K562 (cell line): ENCODE results near the gene HAUS1. TPM values are rescaled to one million over a fixed set of nuclear protein-coding genes. Genes with fewer than 3 reads are reported as not detected.

ENCODE experiments used
- E2F4 ChIP-seq: sonication (generic); formaldehyde crosslinking; IDR thresholded peaks from 2 replicates; pipeline ENCODE4 v1.8.0; 2022; ENCODE audit warnings: mild to moderate bottlenecking, low read depth, missing genetic modification reagents
- KDM4B ChIP-seq, 2 experiments: fragments of 450-650 bp in 1 of 2; sonication (generic) in 1 of 2; IDR thresholded peaks; 2 replicates each; pipeline ENCODE4 v1.6.1; 2016 to 2017; ENCODE audit warnings: borderline replicate concordance in 2 of 2, antibody characterized with exemption in 1 of 2, low read depth in 1 of 2, mild to moderate bottlenecking in 1 of 2
- L3MBTL2 ChIP-seq: fragments of 450-650 bp; IDR thresholded peaks from 2 replicates; pipeline ENCODE4 v1.6.1; 2016; ENCODE audit warnings: mild to moderate bottlenecking, moderate library complexity
- PATZ1 ChIP-seq: fragments of 250-450 bp; sonication (Bioruptor Pico); IDR thresholded peaks from 2 replicates; pipeline ENCODE4 v1.5.0; 2020; ENCODE audit warnings: mild to moderate bottlenecking, borderline replicate concordance
- PRMT5 ChIP-seq: sonication (generic); formaldehyde crosslinking; IDR thresholded peaks from 2 replicates; pipeline ENCODE4 v1.5.0; 2020; ENCODE audit warnings: missing genetic modification reagents
- RAD21 ChIP-seq, 2 experiments: fragments of 250-450 bp in 1 of 2; fragments of 450-650 bp in 1 of 2; sonication (Bioruptor Pico) in 1 of 2; formaldehyde crosslinking in 1 of 2; IDR thresholded peaks in 1 of 2; conservative IDR thresholded peaks in 1 of 2; 2 replicates each; pipeline versions ENCODE4 v1.4.0 to v1.8.0; 2020 to 2022; ENCODE audit warnings: mild to moderate bottlenecking in 2 of 2, moderate library complexity in 1 of 2
- TFAM ChIP-seq: fragments of 250-450 bp; sonication (Bioruptor Pico); conservative IDR thresholded peaks from 2 replicates; pipeline ENCODE4 v1.5.0; 2021; ENCODE audit warnings: mild to moderate bottlenecking, moderate library complexity
- TOE1 ChIP-seq, 2 experiments: fragments of 450-650 bp in 1 of 2; sonication (generic) in 1 of 2; formaldehyde crosslinking in 1 of 2; IDR thresholded peaks; 2 replicates each; pipeline versions ENCODE4 v1.7.1 to v1.8.0; 2016 to 2022; ENCODE audit warnings: borderline replicate concordance in 2 of 2, mild to moderate bottlenecking in 2 of 2, antibody characterized with exemption in 1 of 2, inconsistent platforms in 1 of 2, low read depth in 1 of 2, missing genetic modification reagents in 1 of 2, moderate library complexity in 1 of 2
- ZBTB1 ChIP-seq: sonication (generic); formaldehyde crosslinking; IDR thresholded peaks from 2 replicates; pipeline ENCODE4 v1.8.1; 2023; ENCODE audit warnings: missing genetic modification reagents, low read depth, mild to moderate bottlenecking, borderline replicate concordance
- ZBTB40 ChIP-seq, 2 experiments: fragments of 450-650 bp in 1 of 2; sonication (generic) in 1 of 2; formaldehyde crosslinking in 1 of 2; IDR thresholded peaks; 2 replicates each; pipeline versions ENCODE4 v1.7.1 to v1.9.0; 2016 to 2022; ENCODE audit warnings: inconsistent platforms in 1 of 2, mild to moderate bottlenecking in 1 of 2, missing genetic modification reagents in 1 of 2
- ZNF444 ChIP-seq: fragments of 250-450 bp; sonication (Bioruptor Pico); IDR thresholded peaks from 2 replicates; pipeline ENCODE4 v1.4.0; 2020; ENCODE audit warnings: mild to moderate bottlenecking, moderate library complexity
- ZNF695 ChIP-seq: fragments of 450-650 bp; formaldehyde crosslinking; IDR thresholded peaks from 2 replicates; pipeline ENCODE4 v1.4.0; 2020; ENCODE audit warnings: mild to moderate bottlenecking, moderate library complexity
- polyA plus RNA-seq, 8 experiments: library from polyadenylated mRNA; depleted of rRNA in 4 of 8; stranded (reverse) in 5 of 8; unstranded in 3 of 8; fragments of >200 nt; fragmentation: Nextera tagmentation in 2 of 8; fragmentation: Illumina TruSeq in 1 of 8; extraction: Ambion mirVana in 2 of 8; extraction: Trizol in 1 of 8; gene quantifications; 2 replicates each; pipeline versions ENCODE4 v1.2.1 to v1.2.3, GENCODE V29; 2011 to 2014; ENCODE audit warnings: inconsistent platforms in 1 of 8, missing spikeins in 1 of 8
- total RNA-seq, 7 experiments: library from RNA; depleted of rRNA in 6 of 7; stranded (reverse); fragments of >200 nt in 6 of 7; fragmentation: Illumina TruSeq in 2 of 7; extraction: Trizol in 2 of 7; gene quantifications; 2 replicates each; pipeline versions ENCODE4 v1.2.1 to v1.2.3, GENCODE V29; 2011 to 2021; ENCODE audit warnings: low replicate concordance in 1 of 7

The HAUS1 gene
- total and polyA plus RNA-seq, 9 of the 15 experiments (the other 6 are each of a cell fraction or from before 2014, with no cell fraction given) = 45.6 to 135 (median 76.3) TPM

GRCh38 chr18:46071653-46072375, 32.4 kb upstream of the HAUS1 start, which contains the start of gene PSTPIP2 (continued):
- TF ChIP-seq PATZ1 (CRISPR knock-in tag) (no peak), E2F4 (no peak), ZNF695 (CRISPR knock-in tag) (no peak), TOE1 (IDR thresholded peaks at IDR 0.05; ENCODE audit: borderline replicate concordance) (peak; percentile 61; the same call in 1 of the 2 replicates), TOE1 (CRISPR knock-in tag; IDR thresholded peaks at IDR 0.05; ENCODE audit: borderline replicate concordance, low read depth) (no peak), TFAM (CRISPR knock-in tag) (no peak), L3MBTL2 (peak; percentile 25; the same call in 1 of the 2 replicates), PRMT5 (CRISPR knock-in tag) (no peak), ZBTB1 (CRISPR knock-in tag) (peak; percentile 58; the same call in 1 of the 2 replicates), ZBTB40 (IDR thresholded peaks at IDR 0.05) (no peak), ZBTB40 (CRISPR knock-in tag; IDR thresholded peaks at IDR 0.05) (no peak), KDM4B (IDR thresholded peaks at IDR 0.05; ENCODE audit: borderline replicate concordance in 2 of 2, low read depth in 1 of 2) (no peak), RAD21 (CRISPR knock-in tag; conservative IDR thresholded peaks at IDR 0.05 in 1 of 2, IDR thresholded peaks at IDR 0.05 in 1 of 2) (peak in 1 of 2 experiments; percentile 20; a peak in 1 of 4 replicates), ZNF444 (CRISPR knock-in tag) (no peak)
